Brain pericyte (primary cell): ENCODE results near the gene CARMIL1.

Experiments
- DNase-seq: peaks from one replicate; pipeline ENCODE4 v3.0.0-alpha.2; 2012; ENCODE audit warnings: low read depth, low spot score

CARMIL1 gene

DNA sequence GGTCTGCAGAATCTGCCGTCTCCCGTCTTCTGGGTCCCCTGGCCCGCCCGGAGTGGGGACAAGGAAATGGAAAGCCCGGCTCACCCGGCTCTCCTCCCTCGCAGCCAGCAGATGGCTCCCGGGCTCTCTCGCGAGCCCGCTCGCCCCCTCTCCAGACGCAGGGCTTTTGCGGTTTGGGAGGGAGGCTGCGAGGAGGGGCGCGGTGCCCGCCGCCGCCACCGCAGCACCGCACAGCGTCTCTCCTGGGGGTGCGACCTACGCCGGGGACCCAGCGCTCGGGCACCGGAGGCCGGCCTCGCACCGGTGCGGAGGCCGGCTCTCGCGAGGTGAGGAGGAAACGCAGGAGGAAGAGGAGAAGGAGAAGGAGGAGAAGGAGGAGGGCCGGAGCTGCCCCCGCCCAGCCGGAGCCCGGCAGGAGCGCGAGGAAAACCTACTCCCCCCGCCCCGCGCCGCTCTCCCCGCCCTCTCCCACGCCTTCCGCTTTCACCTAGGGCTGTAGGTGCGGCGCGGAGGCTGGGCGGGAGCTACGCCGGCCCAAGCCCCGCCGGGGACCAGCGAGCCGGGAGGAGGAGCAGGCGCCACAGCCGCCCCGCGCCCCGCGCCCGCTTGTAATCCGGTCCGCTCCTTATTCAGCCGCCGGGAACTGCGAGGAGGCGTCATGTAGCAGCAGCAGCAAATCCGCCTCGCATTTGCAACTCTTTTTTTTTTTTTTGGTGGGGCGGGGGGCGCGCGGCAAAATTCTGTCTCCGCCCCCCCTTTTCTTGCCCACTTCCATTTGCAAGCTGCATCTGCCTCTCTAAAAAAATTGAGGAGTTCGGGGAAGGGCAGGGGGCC is at the start of gene CARMIL1:
Gene CARMIL1, plus strand, starts transcription at position 461 of the 834 bp plus-strand sequence. CDS start 422 bp downstream, outside the sequence.
- DNase-seq = no peak

- DNase-seq = no peak
Measured at GRCh38 chr6:25229671-25230321, 49.4 kb upstream of the CARMIL1 start.

DNA sequence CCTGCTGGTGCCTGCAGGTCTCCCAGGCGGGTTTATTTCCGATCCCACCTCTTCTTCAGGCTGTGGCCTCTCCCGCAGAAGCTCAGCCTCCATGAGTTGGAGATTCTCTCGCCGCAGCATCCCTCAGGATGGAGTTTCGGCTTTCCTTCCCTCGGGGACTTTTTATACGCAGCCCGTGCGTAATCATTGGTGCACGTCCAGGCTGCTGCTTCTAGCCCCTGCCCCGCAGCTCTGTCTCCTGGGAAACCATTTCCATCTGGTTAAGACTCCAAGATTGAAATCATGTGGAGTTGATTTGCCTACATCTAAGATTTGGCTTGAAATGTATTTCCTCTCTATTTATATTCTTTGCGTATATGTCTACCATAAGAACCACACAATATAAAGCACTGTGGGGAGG is 46.7 kb upstream of the CARMIL1 start:
- DNase-seq = peak; percentile 50

DNA sequence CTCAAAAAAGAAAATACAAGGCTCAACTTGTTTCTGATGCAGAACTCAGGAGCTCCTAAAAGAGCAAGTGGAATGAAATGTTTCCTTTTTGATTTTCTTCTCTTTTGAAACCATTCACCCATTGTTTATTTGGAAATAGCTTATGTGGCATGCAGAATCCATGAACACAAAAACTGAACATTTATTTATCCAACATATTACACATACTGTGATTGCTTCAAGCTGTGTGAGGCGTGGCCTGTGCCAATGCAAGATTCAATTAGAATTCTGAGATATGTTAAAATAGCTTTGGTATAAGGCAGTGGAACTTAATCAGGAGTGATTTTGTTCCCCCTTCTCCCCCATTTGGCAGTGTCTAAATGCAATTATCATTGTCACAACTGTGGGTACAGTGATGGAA is 45.9 kb upstream of the CARMIL1 start:
- no peak for DNase-seq

GRCh38 chr6:25237579-25237978 is 41.6 kb upstream of the CARMIL1 start:
- no peak for DNase-seq

- no peak for DNase-seq
Measured at GRCh38 chr6:25239059-25239458, 40.1 kb upstream of the CARMIL1 start.

- no peak for DNase-seq
Measured at GRCh38 chr6:25239498-25239897, 39.7 kb upstream of the CARMIL1 start.

DNA sequence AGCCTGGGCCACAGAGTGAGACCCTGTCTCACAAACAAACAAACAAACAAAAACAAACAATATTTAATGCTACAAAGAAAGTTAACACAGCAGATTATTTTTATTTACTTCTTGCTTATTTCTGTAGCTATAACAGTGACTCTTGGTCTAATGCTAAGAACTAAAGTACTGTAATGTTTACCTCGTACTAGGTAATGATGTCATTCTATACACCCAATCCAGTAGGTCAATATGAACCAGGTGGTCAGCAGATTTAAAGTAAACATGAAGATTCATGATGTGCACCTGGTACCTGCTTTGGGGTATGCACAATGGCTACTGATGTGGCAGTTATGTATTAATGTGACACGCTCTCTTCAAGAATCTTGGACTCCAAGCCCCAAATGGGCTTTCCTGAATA is 36.6 kb upstream of the CARMIL1 start:
- DNase-seq = no peak

- no peak for DNase-seq
Measured at GRCh38 chr6:25244865-25245264, 34.3 kb upstream of the CARMIL1 start.

- DNase-seq = no peak
Measured at GRCh38 chr6:25248123-25248522, 31.1 kb upstream of the CARMIL1 start.

GRCh38 chr6:25249133-25249532 is 30.0 kb upstream of the CARMIL1 start:
- DNase-seq = no peak

GRCh38 chr6:25250878-25251277 is 28.3 kb upstream of the CARMIL1 start:
- no peak for DNase-seq

- DNase-seq = no peak
Measured at GRCh38 chr6:25251426-25251825, 27.7 kb upstream of the CARMIL1 start.

- DNase-seq = no peak
Measured at GRCh38 chr6:25253351-25253750, 25.8 kb upstream of the CARMIL1 start.

- DNase-seq = no peak
Measured at GRCh38 chr6:25254671-25255070, 24.5 kb upstream of the CARMIL1 start.

- DNase-seq = no peak
Measured at GRCh38 chr6:25257686-25258348, 21.4 kb upstream of the CARMIL1 start.

DNA sequence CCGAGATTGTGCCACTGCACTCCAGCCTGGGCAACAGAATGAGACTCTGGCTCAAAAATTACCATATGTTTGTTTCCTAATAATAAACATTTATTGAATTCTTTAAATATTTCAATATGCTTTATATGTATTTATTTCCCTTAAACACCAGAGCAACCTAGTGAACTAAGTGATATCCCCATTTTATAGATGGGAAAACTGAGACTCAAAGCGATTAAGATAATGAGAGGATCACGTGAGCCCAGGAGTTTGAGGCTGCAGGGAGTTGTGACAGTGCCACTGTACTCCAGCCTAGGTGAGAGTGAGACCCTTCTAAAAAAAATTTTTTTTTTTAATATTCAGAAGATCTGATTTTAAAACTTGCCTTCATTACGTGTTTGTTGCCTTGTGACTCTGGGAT is 19.4 kb upstream of the CARMIL1 start:
- DNase-seq = no peak

DNA sequence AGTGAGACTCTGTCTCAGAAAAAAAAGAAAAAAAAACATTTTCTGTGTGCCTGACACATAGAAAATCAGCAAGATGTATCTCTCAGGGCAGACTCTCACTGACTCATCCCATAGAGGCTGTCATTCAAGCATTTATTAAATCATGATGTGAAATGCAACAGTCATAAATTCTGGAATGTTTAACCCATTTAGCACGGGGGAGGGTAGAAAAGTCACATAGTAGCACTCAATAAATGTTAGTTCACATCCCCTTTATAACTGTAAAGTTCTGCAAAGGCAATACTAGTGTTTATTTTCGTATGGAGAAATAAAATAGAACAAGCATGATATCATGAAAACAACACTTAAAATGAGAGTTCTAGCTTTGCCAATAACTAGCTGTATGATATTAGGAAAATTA is 15.5 kb upstream of the CARMIL1 start:
- no peak for DNase-seq

- no peak for DNase-seq
Measured at GRCh38 chr6:25266456-25267100, 12.6 kb upstream of the CARMIL1 start.

- no peak for DNase-seq
Measured at GRCh38 chr6:25267662-25268061, 11.5 kb upstream of the CARMIL1 start.

GRCh38 chr6:25270559-25270958 is 8.6 kb upstream of the CARMIL1 start:
- no peak for DNase-seq

DNA sequence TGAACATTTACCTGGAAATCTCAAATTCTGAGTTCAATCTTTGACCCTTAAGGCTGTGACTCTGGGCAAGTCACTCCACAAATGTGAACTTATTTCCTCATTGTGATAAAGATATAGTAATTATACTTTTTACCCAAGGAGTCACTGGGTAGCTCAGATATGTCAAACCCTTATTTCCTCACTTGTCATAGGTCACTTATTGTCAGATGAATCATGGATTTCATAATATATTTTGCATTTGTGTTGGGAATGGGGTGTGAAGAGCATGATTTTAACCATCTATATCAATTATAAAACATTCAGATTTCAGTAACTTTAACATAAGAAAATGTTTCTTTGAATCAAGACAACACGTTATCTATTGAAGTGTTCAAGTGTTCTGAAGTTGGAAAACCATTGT is 3.7 kb upstream of the CARMIL1 start:
- DNase-seq = no peak
